Measurements from ENCODE around the gene CFB.
"Not testable (repeated sequence)": the region's sequence is repeated elsewhere in the genome, so short reads cannot be mapped to it uniquely, and the experiment has no call there.

GRCh38 chr6:31909298-31909697, 36.6 kb upstream of the CFB start:
- TF ChIP-seq HNRNPUL1, RBFOX2 (IDR thresholded peaks at IDR 0.05; ENCODE audit: low read depth, low read length): not testable (repeated sequence)
